Measurements from ENCODE around the gene PRAC1.
A peak's percentile ranks its signal among the peaks of the same experiment; 100 is the strongest.

PRAC1 gene

GRCh38 chr17:48746916-48747444, 24.7 kb upstream of the PRAC1 start:
- no peak for DNase-seq

- DNase-seq = no peak
Measured at GRCh38 chr17:48745381-48746275, 23.3 kb upstream of the PRAC1 start.

GRCh38 chr17:48740537-48740936, 18.2 kb upstream of the PRAC1 start:
- DNase-seq = no peak

GRCh38 chr17:48738803-48739526, 16.6 kb upstream of the PRAC1 start:
- DNase-seq = no peak

- DNase-seq = no peak
Measured at GRCh38 chr17:48738424-48738802, 16.1 kb upstream of the PRAC1 start.

GRCh38 chr17:48737330-48738043, 15.2 kb upstream of the PRAC1 start:
- no peak for DNase-seq

- no peak for DNase-seq
Measured at GRCh38 chr17:48735062-48735351, 12.7 kb upstream of the PRAC1 start.

- DNase-seq = no peak
Measured at GRCh38 chr17:48734333-48735061, 12.2 kb upstream of the PRAC1 start.

GRCh38 chr17:48733632-48734328, 11.5 kb upstream of the PRAC1 start:
- DNase-seq = no peak

GRCh38 chr17:48732688-48733629, 10.6 kb upstream of the PRAC1 start:
- DNase-seq = no peak

GRCh38 chr17:48731355-48731754, 9.0 kb upstream of the PRAC1 start:
- no peak for DNase-seq

- DNase-seq = no peak
Measured at GRCh38 chr17:48730240-48730550, 7.9 kb upstream of the PRAC1 start.

GRCh38 chr17:48729335-48730239, 7.3 kb upstream of the PRAC1 start:
- no peak for DNase-seq

GRCh38 chr17:48728232-48729231, 6.2 kb upstream of the PRAC1 start, which contains the start of gene HOXB13:
Gene HOXB13, minus strand, starts transcription at chr17:48728750. Its CDS starts 157 bp downstream, at chr17:48728593.
- peak; percentile 30 for DNase-seq

- DNase-seq = no peak
Measured at GRCh38 chr17:48727415-48728175, 5.3 kb upstream of the PRAC1 start.

GRCh38 chr17:48726916-48727286, 4.6 kb upstream of the PRAC1 start:
- DNase-seq = no peak

- DNase-seq = no peak
Measured at GRCh38 chr17:48726114-48726915, 4.0 kb upstream of the PRAC1 start.
